ENCODE data around the gene MCU.

Gene MCU

GRCh38 chr10:72802763-72803505, 111.0 kb downstream of the MCU start:
- DNase-seq (ENCODE audit: low spot score) = no peak

GRCh38 chr10:72808001-72808400, 116.1 kb downstream of the MCU start:
- no peak for DNase-seq (ENCODE audit: low spot score)

GRCh38 chr10:72809006-72809405, 117.1 kb downstream of the MCU start:
- DNase-seq (ENCODE audit: low spot score) = no peak

GRCh38 chr10:72810976-72811375, 119.0 kb downstream of the MCU start:
- DNase-seq (ENCODE audit: low spot score) = no peak

- no peak for DNase-seq (ENCODE audit: low spot score)
Observed at GRCh38 chr10:72812415-72812752, 120.4 kb downstream of the MCU start.

- no peak for DNase-seq (ENCODE audit: low spot score)
Observed at GRCh38 chr10:72812753-72813430, 120.9 kb downstream of the MCU start.

GRCh38 chr10:72814099-72814790, 122.3 kb downstream of the MCU start:
- DNase-seq (ENCODE audit: low spot score) = no peak

- DNase-seq (ENCODE audit: low spot score) = no peak
Observed at GRCh38 chr10:72816565-72816964, 124.6 kb downstream of the MCU start.

GRCh38 chr10:72818076-72818475, 126.1 kb downstream of the MCU start:
- no peak for DNase-seq (ENCODE audit: low spot score)

- DNase-seq (ENCODE audit: low spot score) = no peak
Observed at GRCh38 chr10:72819053-72819452, 127.1 kb downstream of the MCU start.

GRCh38 chr10:72821606-72822005, 129.7 kb downstream of the MCU start:
- no peak for DNase-seq (ENCODE audit: low spot score)

GRCh38 chr10:72822342-72822986, 130.5 kb downstream of the MCU start:
- no peak for DNase-seq (ENCODE audit: low spot score)

- no peak for DNase-seq (ENCODE audit: low spot score)
Observed at GRCh38 chr10:72825163-72825562, 133.2 kb downstream of the MCU start.

GRCh38 chr10:72826346-72826745, 134.4 kb downstream of the MCU start:
- no peak for DNase-seq (ENCODE audit: low spot score)

GRCh38 chr10:72828294-72828693, 136.4 kb downstream of the MCU start:
- DNase-seq (ENCODE audit: low spot score) = no peak

- DNase-seq (ENCODE audit: low spot score) = no peak
Observed at GRCh38 chr10:72830625-72831024, 138.7 kb downstream of the MCU start.

- DNase-seq (ENCODE audit: low spot score) = no peak
Observed at GRCh38 chr10:72831696-72832409, 139.9 kb downstream of the MCU start.

- no peak for DNase-seq (ENCODE audit: low spot score)
Observed at GRCh38 chr10:72832701-72833100, 140.8 kb downstream of the MCU start.

- peak; percentile 39 for DNase-seq (ENCODE audit: low spot score)
Observed at GRCh38 chr10:72834183-72834825, 142.4 kb downstream of the MCU start.

GRCh38 chr10:72840319-72840718, 148.4 kb downstream of the MCU start:
- DNase-seq (ENCODE audit: low spot score) = no peak

- DNase-seq (ENCODE audit: low spot score) = no peak
Observed at GRCh38 chr10:72841487-72841886, 149.5 kb downstream of the MCU start.

- DNase-seq (ENCODE audit: low spot score) = no peak
Observed at GRCh38 chr10:72842164-72842563, 150.2 kb downstream of the MCU start.
